B cell (primary cell): ENCODE data around the gene TRAPPC1. TPM values are rescaled to one million over a fixed set of nuclear protein-coding genes. Genes with fewer than 3 reads are reported as not detected.

Experiments
- ATAC-seq: fragments of 200-7000 bp; cut with Tn5 transposase; one replicate; pipeline ENCODE4 v1.10.0; 2021; ENCODE audit warnings: low read depth, mild to moderate bottlenecking, moderate number of reproducible peaks, moderate library complexity
- CTCF ChIA-PET: fragments of 350-600 bp; sonication (Branson Sonifier 250); formaldehyde crosslinking; loops from one replicate; lab custom pipeline; 2021; ENCODE audit warnings: antibody characterized with exemption, inconsistent platforms; lab: Charles Lee
- POLR2A ChIA-PET: fragments of 350-600 bp; sonication (Branson Sonifier 250); formaldehyde crosslinking; loops from one replicate; lab custom pipeline; 2021; ENCODE audit warnings: antibody characterized with exemption; lab: Charles Lee
- DNase-seq: peaks from one replicate; pipeline ENCODE4 v3.0.0; 2013
- H2AFZ ChIP-seq: 2 replicates; pipeline ENCODE4 v1.6.1; 2012; ENCODE audit warnings: mild to moderate bottlenecking, low read depth, low read length; ENCODE audit not compliant: insufficient read depth, poor library complexity, severe bottlenecking
- H3K27ac ChIP-seq, 2 donors: 1 replicate in 1 of 2; 2 replicates in 1 of 2; pipeline ENCODE4 v1.5.1; 2012 to 2013; ENCODE audit warnings: low read length in 2 of 2, mild to moderate bottlenecking in 2 of 2, moderate library complexity in 1 of 2
- H3K27me3 ChIP-seq, 4 experiments: fragments of 200-600 bp in 1 of 4; sonication (generic) in 1 of 4; replicated peaks in 1 of 4; 1 replicate in 2 of 4; 2 replicates in 2 of 4; pipeline versions ENCODE4 v1.6.1 to v1.7.0; 2013 to 2016; ENCODE audit warnings: low read length in 3 of 4, mild to moderate bottlenecking in 2 of 4, mixed read lengths in 1 of 4, moderate library complexity in 1 of 4; ENCODE audit not compliant: insufficient read depth in 4 of 4, control insufficient read depth in 3 of 4; ENCODE audit errors: control extremely low read depth in 1 of 4
- H3K36me3 ChIP-seq, 2 experiments: replicated peaks in 1 of 2; 1 replicate in 1 of 2; 2 replicates in 1 of 2; pipeline versions ENCODE4 v1.6.1 to v1.7.1; 2013; ENCODE audit warnings: low read length in 1 of 2; ENCODE audit not compliant: insufficient read depth in 2 of 2, control insufficient read depth in 1 of 2; ENCODE audit errors: control extremely low read depth in 1 of 2, extremely low read depth in 1 of 2
- H3K4me1 ChIP-seq, 2 donors: fragments of 200-600 bp in 1 of 2; sonication (generic) in 1 of 2; 1 replicate in 1 of 2; 2 replicates in 1 of 2; pipeline versions ENCODE4 v1.5.1 to v1.6.1; 2013 to 2017; ENCODE audit warnings: low read length in 2 of 2; ENCODE audit not compliant: control insufficient read depth in 2 of 2, insufficient read depth in 2 of 2
- H3K4me2 ChIP-seq: replicated peaks from 2 replicates; pipeline ENCODE3; 2012; ENCODE audit warnings: mild to moderate bottlenecking, low read depth, low read length; ENCODE audit not compliant: poor library complexity, severe bottlenecking
- H3K4me3 ChIP-seq, 5 experiments: fragments of 200-600 bp in 1 of 5; sonication (generic) in 1 of 5; 1 replicate in 3 of 5; 2 replicates in 2 of 5; pipeline versions ENCODE4 v1.5.1 to v1.7.0; 2011 to 2016; ENCODE audit warnings: low read length in 4 of 5, mild to moderate bottlenecking in 4 of 5, low read depth in 2 of 5, control low read depth in 1 of 5, moderate library complexity in 1 of 5; ENCODE audit not compliant: insufficient read depth in 1 of 5; ENCODE audit errors: control extremely low read depth in 1 of 5, extremely low read depth in 1 of 5
- H3K79me2 ChIP-seq: fragments of 200-600 bp; sonication (generic); one replicate; pipeline ENCODE4 v1.6.0; 2016; ENCODE audit warnings: low read length; ENCODE audit not compliant: control insufficient read depth, insufficient read depth
- H3K9ac ChIP-seq: fragments of 200-600 bp; sonication (generic); 2 replicates; pipeline ENCODE4 v1.6.1; 2017; ENCODE audit warnings: mild to moderate bottlenecking, low read length, moderate library complexity
- H3K9me3 ChIP-seq, 3 donors: one replicate each; pipeline versions ENCODE4 v1.6.1 to v1.7.1; 2013; ENCODE audit warnings: low read length in 2 of 3; ENCODE audit not compliant: control insufficient read depth in 2 of 3, insufficient read depth in 1 of 3; ENCODE audit errors: control extremely low read depth in 1 of 3
- H4K20me1 ChIP-seq: 2 replicates; pipeline ENCODE4 v1.6.0; 2012; ENCODE audit warnings: mild to moderate bottlenecking, low read length; ENCODE audit not compliant: insufficient read depth, control insufficient read depth, poor library complexity, severe bottlenecking
- H3K27ac Mint-ChIP-seq: one replicate; pipeline ENCODE4 v1.8.0; 2021; ENCODE audit warnings: mixed read lengths
- H3K27me3 Mint-ChIP-seq: one replicate; pipeline ENCODE4 v1.8.0; 2021; ENCODE audit warnings: mixed read lengths
- H3K4me1 Mint-ChIP-seq: one replicate; pipeline ENCODE4 v1.8.0; 2021; ENCODE audit warnings: mixed read lengths
- H3K4me3 Mint-ChIP-seq: one replicate; pipeline ENCODE4 v1.8.0; 2021; ENCODE audit warnings: mixed read lengths
- H3K9me3 Mint-ChIP-seq: one replicate; pipeline ENCODE4 v1.8.0; 2022; ENCODE audit warnings: mixed read lengths; ENCODE audit not compliant: insufficient read depth
- EZH2 ChIP-seq: IDR thresholded peaks from 2 replicates; pipeline ENCODE4 v1.6.1; 2012; ENCODE audit warnings: borderline replicate concordance, low read depth, mild to moderate bottlenecking, moderate library complexity, low read length; ENCODE audit not compliant: insufficient read depth, poor library complexity, severe bottlenecking
- WGBS: methylation state at CpG from one replicate; pipeline ENCODE4 v1.1.5; 2013; ENCODE audit warnings: missing lambda C conversion rate; ENCODE audit not compliant: insufficient coverage; 5-methylcytosine and 5-hydroxymethylcytosine counted together
- intact Hi-C: fragments of 100-400 bp; cut with micrococcal nuclease; formaldehyde crosslinking; loops from one replicate; pipeline ENCODE4 v1.10.0; 2022
- polyA plus RNA-seq: library from polyadenylated mRNA; depleted of rRNA; stranded (reverse); fragments of >200 nt; gene quantifications from 2 replicates; pipeline ENCODE4 v1.2.3, GENCODE V29; 2012
- total RNA-seq, 2 donors: library from RNA; stranded (reverse); fragments of 120-200 nt in 1 of 2; gene quantifications; 1 replicate in 1 of 2; 2 replicates in 1 of 2; pipeline versions ENCODE4 v1.2.3 to v1.2.4, GENCODE V29; 2013 to 2022
- TF ChIP-seq, protein P1 (sequence below): fragments of 200-600 bp; IDR thresholded peaks from one replicate; pipeline ENCODE4 v1.8.0; 2022; ENCODE audit warnings: antibody characterized with exemption, mild to moderate bottlenecking

The TRAPPC1 gene
- total and polyA plus RNA-seq, 2 donors (not counting 1 experiment from before 2014, with no cell fraction given): 118 to 173 TPM

DNA sequence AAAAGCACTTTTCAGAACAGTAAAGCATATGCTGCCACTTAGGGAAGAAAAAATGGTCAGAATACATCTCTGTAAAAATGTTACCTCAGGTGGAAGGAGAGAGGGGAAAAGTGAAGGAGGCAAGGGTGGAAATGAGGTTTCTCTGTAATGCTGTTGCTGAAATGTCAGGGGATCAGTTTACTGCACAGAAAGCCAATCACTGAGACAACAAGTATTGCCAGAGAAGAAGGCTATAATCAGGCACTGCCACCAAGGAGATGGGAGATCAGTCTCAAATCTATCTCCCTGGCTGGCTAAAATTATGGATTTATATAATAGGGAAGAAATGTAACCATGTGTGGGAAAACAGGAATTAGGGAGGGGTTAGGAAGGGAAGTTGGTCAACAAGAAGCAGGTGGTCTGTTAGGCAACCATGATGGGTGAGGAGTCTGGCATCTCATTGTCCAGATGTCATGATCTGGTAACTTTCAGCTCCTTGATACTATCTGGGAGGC, 42.9 kb upstream of the TRAPPC1 start:
- peaks cover 6% of the 10 kb centered on the region for H3K9me3 Mint-ChIP-seq
- H3K4me1 ChIP-seq: no peaks in the 10 kb centered on the region
- no peaks in the 10 kb centered on the region for H4K20me1 ChIP-seq
- intact Hi-C loops: no loop called here
- H3K9me3 ChIP-seq: peaks cover 2 to 25% (median 21%) of the 10 kb centered on the region in 3 donors
- no peaks in the 10 kb centered on the region for H3K79me2 ChIP-seq
- peaks cover 13% of the 10 kb centered on the region for H3K27me3 Mint-ChIP-seq
- H3K9ac ChIP-seq: no peak overlapping the region
- no peak overlapping the region for H3K27ac ChIP-seq
- CTCF ChIA-PET: interaction anchor here (1.4 kb wide), 1 partner anchor 15 kb away, joined by 7 read pairs; no protein-coding TSS in a partner anchor
- POLR2A ChIA-PET: no interaction called here
- H3K4me3 ChIP-seq: no peak overlapping the region
- H3K4me2 ChIP-seq: no peak overlapping the region
- ATAC-seq (no peak), DNase-seq (no peak)
- TF ChIP-seq EZH2: no peak
- TF ChIP-seq, protein P1, sequence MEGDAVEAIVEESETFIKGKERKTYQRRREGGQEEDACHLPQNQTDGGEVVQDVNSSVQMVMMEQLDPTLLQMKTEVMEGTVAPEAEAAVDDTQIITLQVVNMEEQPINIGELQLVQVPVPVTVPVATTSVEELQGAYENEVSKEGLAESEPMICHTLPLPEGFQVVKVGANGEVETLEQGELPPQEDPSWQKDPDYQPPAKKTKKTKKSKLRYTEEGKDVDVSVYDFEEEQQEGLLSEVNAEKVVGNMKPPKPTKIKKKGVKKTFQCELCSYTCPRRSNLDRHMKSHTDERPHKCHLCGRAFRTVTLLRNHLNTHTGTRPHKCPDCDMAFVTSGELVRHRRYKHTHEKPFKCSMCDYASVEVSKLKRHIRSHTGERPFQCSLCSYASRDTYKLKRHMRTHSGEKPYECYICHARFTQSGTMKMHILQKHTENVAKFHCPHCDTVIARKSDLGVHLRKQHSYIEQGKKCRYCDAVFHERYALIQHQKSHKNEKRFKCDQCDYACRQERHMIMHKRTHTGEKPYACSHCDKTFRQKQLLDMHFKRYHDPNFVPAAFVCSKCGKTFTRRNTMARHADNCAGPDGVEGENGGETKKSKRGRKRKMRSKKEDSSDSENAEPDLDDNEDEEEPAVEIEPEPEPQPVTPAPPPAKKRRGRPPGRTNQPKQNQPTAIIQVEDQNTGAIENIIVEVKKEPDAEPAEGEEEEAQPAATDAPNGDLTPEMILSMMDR: no peak
- H3K27ac Mint-ChIP-seq: no peak overlapping the region
- no peaks in the 10 kb centered on the region for H3K36me3 ChIP-seq
- no peaks in the 10 kb centered on the region for H3K4me1 Mint-ChIP-seq
- peaks cover 0 to 11% (median 0%) of the 10 kb centered on the region in 4 experiments for H3K27me3 ChIP-seq
- H3K4me3 Mint-ChIP-seq: no peak overlapping the region
- no peak overlapping the region for H2AFZ ChIP-seq

DNA sequence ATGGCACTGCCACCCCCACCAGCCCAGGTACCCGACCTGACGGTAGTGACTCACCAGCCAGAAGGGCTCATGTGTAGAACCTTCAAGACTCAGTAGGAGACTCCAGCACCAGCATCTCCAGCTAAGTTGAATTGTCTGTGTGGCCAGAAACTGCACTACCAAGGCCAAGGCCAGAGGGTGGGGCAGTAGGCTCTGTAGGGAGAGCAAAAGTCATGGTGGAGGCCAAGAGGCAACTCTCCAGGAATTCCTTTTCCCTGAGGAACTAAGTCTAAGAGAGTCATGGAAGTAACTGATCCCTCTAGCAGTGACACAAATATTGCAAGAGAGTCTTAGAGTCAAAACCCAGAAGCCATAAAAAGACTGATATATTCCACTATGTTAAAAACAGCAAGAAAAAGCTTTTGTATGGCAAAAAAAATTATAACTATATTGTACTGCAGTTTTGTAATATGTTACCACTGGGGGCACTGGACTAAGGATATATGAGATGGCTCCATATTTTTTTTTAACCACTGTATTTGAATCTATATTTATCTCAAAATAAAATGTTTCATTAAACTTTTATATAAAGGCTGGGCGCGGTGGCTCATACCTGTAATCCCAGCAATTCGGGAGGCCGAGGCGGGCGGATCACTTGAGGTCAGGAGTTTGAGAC, 40.5 kb upstream of the TRAPPC1 start:
- Histone ChIP-seq H3K9ac (no peak overlapping the region), H3K36me3 (no peaks in the 10 kb centered on the region), H3K27me3 (peaks cover 0 to 11% (median 0%) of the 10 kb centered on the region in 4 experiments), H3K4me2 (no peak overlapping the region), H3K9me3 (peaks cover 2 to 25% (median 21%) of the 10 kb centered on the region in 3 donors), H2AFZ (no peak overlapping the region), H3K27ac (no peak overlapping the region), H3K4me1 (no peaks in the 10 kb centered on the region), H4K20me1 (no peaks in the 10 kb centered on the region), H3K79me2 (no peaks in the 10 kb centered on the region), H3K4me3 (no peak overlapping the region)
- ATAC-seq (no peak), DNase-seq (no peak)
- intact Hi-C loops: no loop called here
- Mint-ChIP-seq H3K9me3 (peaks cover 6% of the 10 kb centered on the region), H3K27me3 (peaks cover 7% of the 10 kb centered on the region), H3K4me1 (no peaks in the 10 kb centered on the region), H3K27ac (no peak overlapping the region), H3K4me3 (no peak overlapping the region)
- ChIA-PET CTCF (interaction anchor here (0.8 to 1.4 kb wide), 3 partner anchors 14 to 59 kb away, joined by 3 to 4 read pairs (median 3); no protein-coding TSS in a partner anchor), POLR2A (no interaction called here)
- WGBS: 89% methylated on average over 2 of the region's 8 CpGs
- TF ChIP-seq EZH2: no peak
- TF ChIP-seq, protein P1: peak; percentile 21
